ENCODE results near the gene MYOG. TPM values are rescaled to one million over a fixed set of nuclear protein-coding genes. Genes with fewer than 3 reads are reported as not detected.

The MYOG gene
- total RNA-seq, 1 donor from 2014 or later: not detected

GRCh38 chr1:203124546-203125317, 38.9 kb upstream of the MYOG start:
- DNase-seq (ENCODE audit: low read depth): no peak
- Histone ChIP-seq H3K36me3 (ENCODE audit: control insufficient read depth, insufficient read depth, low read length) (no peaks in the 10 kb centered on the region), H3K4me3 (ENCODE audit: low read depth, low read length) (no peak overlapping the region), H3K27me3 (ENCODE audit: control insufficient read depth, insufficient read depth, low read length) (no peaks in the 10 kb centered on the region)
- no peak for TF ChIP-seq CTCF (IDR thresholded peaks at IDR 0.05; ENCODE audit: insufficient read depth, low read length, poor library complexity, severe bottlenecking)

GRCh38 chr1:203124011-203124410, 38.2 kb upstream of the MYOG start:
- H3K36me3 ChIP-seq (ENCODE audit: control insufficient read depth, insufficient read depth, low read length): no peaks in the 10 kb centered on the region
- H3K4me3 ChIP-seq (ENCODE audit: low read depth, low read length): no peak overlapping the region
- no peak for DNase-seq (ENCODE audit: low read depth)
- no peaks in the 10 kb centered on the region for H3K27me3 ChIP-seq (ENCODE audit: control insufficient read depth, insufficient read depth, low read length)
- TF ChIP-seq CTCF (IDR thresholded peaks at IDR 0.05; ENCODE audit: insufficient read depth, low read length, poor library complexity, severe bottlenecking): no peak

GRCh38 chr1:203122159-203122558, 36.3 kb upstream of the MYOG start:
- H3K27me3 ChIP-seq (ENCODE audit: control insufficient read depth, insufficient read depth, low read length): peaks cover 5% of the 10 kb centered on the region
- no peak for TF ChIP-seq CTCF (IDR thresholded peaks at IDR 0.05; ENCODE audit: insufficient read depth, low read length, poor library complexity, severe bottlenecking)
- DNase-seq (ENCODE audit: low read depth): no peak
- H3K4me3 ChIP-seq (ENCODE audit: low read depth, low read length): no peak overlapping the region
- no peaks in the 10 kb centered on the region for H3K36me3 ChIP-seq (ENCODE audit: control insufficient read depth, insufficient read depth, low read length)

- TF ChIP-seq CTCF (IDR thresholded peaks at IDR 0.05; ENCODE audit: insufficient read depth, low read length, poor library complexity, severe bottlenecking): no peak
- no peak for DNase-seq (ENCODE audit: low read depth)
- no peak overlapping the region for H3K4me3 ChIP-seq (ENCODE audit: low read depth, low read length)
- H3K27me3 ChIP-seq (ENCODE audit: control insufficient read depth, insufficient read depth, low read length): peaks cover 6% of the 10 kb centered on the region
- no peaks in the 10 kb centered on the region for H3K36me3 ChIP-seq (ENCODE audit: control insufficient read depth, insufficient read depth, low read length)
Observed at GRCh38 chr1:203121186-203122015, 35.6 kb upstream of the MYOG start.

GRCh38 chr1:203120325-203121153, 34.7 kb upstream of the MYOG start:
- Histone ChIP-seq H3K27me3 (ENCODE audit: control insufficient read depth, insufficient read depth, low read length) (peaks cover 12% of the 10 kb centered on the region), H3K4me3 (ENCODE audit: low read depth, low read length) (no peak overlapping the region), H3K36me3 (ENCODE audit: control insufficient read depth, insufficient read depth, low read length) (no peaks in the 10 kb centered on the region)
- TF ChIP-seq CTCF (IDR thresholded peaks at IDR 0.05; ENCODE audit: insufficient read depth, low read length, poor library complexity, severe bottlenecking): no peak
- no peak for DNase-seq (ENCODE audit: low read depth)

Data from kidney epithelial cell (primary cell).